H9 (cell line): Measurements from ENCODE around the gene F11R. TPM values are rescaled to one million over a fixed set of nuclear protein-coding genes. Genes with fewer than 3 reads are reported as not detected.

Source experiments
- DNase-seq: peaks from one replicate; pipeline ENCODE4 v3.0.0-alpha.2; 2017
- H2AFZ ChIP-seq: one replicate; pipeline ENCODE4 v1.6.1; 2013; ENCODE audit warnings: mild to moderate bottlenecking, low read length, control low read depth, moderate library complexity
- H2AK5ac ChIP-seq: 2 replicates; pipeline ENCODE4 v1.6.1; 2013; ENCODE audit warnings: low read length, control low read depth, mixed read lengths; ENCODE audit not compliant: insufficient read length
- H2BK120ac ChIP-seq: one replicate; pipeline ENCODE4 v1.6.1; 2013; ENCODE audit warnings: low read depth, mild to moderate bottlenecking, low read length, control low read depth, inconsistent platforms; ENCODE audit not compliant: poor library complexity, severe bottlenecking
- H2BK12ac ChIP-seq: 2 replicates; pipeline ENCODE4 v1.6.1; 2013; ENCODE audit warnings: low read length, control low read depth, mixed read lengths, low read depth; ENCODE audit not compliant: insufficient read length
- H2BK15ac ChIP-seq: 2 replicates; pipeline ENCODE4 v1.6.1; 2013; ENCODE audit warnings: low read depth, low read length, control low read depth
- H2BK20ac ChIP-seq: one replicate; pipeline ENCODE4 v1.6.1; 2013; ENCODE audit warnings: low read depth, mild to moderate bottlenecking, low read length, control low read depth, inconsistent platforms; ENCODE audit not compliant: poor library complexity, severe bottlenecking
- H2BK5ac ChIP-seq: 2 replicates; pipeline ENCODE4 v1.6.1; 2013; ENCODE audit warnings: low read length, control low read depth, mixed read lengths; ENCODE audit not compliant: insufficient read length
- H3K14ac ChIP-seq: 2 replicates; pipeline ENCODE4 v1.6.1; 2013; ENCODE audit warnings: low read length, control low read depth; ENCODE audit not compliant: insufficient read depth
- H3K18ac ChIP-seq: 2 replicates; pipeline ENCODE4 v1.6.1; 2013; ENCODE audit warnings: low read depth, mild to moderate bottlenecking, mixed read lengths, low read length, control low read depth; ENCODE audit not compliant: insufficient read length
- H3K23ac ChIP-seq: 2 replicates; pipeline ENCODE4 v1.6.1; 2013; ENCODE audit warnings: low read length, control low read depth, mixed read lengths, low read depth; ENCODE audit not compliant: insufficient read length
- H3K23me2 ChIP-seq: 2 replicates; pipeline ENCODE4 v1.6.1; 2013; ENCODE audit warnings: low read depth, mild to moderate bottlenecking, mixed read lengths, low read length, control low read depth; ENCODE audit not compliant: insufficient read length, poor library complexity, severe bottlenecking
- H3K27ac ChIP-seq: 2 replicates; pipeline ENCODE4 v1.5.1; 2013; ENCODE audit warnings: low read length, control low read depth, mixed read lengths, low read depth; ENCODE audit not compliant: insufficient read length
- H3K27me3 ChIP-seq: 2 replicates; pipeline ENCODE4 v1.6.1; 2013; ENCODE audit warnings: low read length, control low read depth, inconsistent platforms; ENCODE audit not compliant: insufficient read depth
- H3K4ac ChIP-seq: 2 replicates; pipeline ENCODE4 v1.6.1; 2013; ENCODE audit warnings: low read depth, mild to moderate bottlenecking, control low read depth, inconsistent platforms, low read length, moderate library complexity
- H3K4me1 ChIP-seq: 2 replicates; pipeline ENCODE4 v1.6.1; 2013; ENCODE audit warnings: low read length, control low read depth, inconsistent platforms; ENCODE audit not compliant: insufficient read depth
- H3K4me2 ChIP-seq: 2 replicates; pipeline ENCODE4 v1.6.1; 2013; ENCODE audit warnings: low read length, control low read depth, mixed read lengths; ENCODE audit not compliant: insufficient read length, insufficient read depth
- H3K56ac ChIP-seq: 2 replicates; pipeline ENCODE4 v1.6.1; 2013; ENCODE audit warnings: low read depth, mild to moderate bottlenecking, mixed read lengths, low read length, control low read depth; ENCODE audit not compliant: insufficient read length
- H3K79me1 ChIP-seq: 2 replicates; pipeline ENCODE4 v1.6.1; 2013; ENCODE audit warnings: low read depth, mild to moderate bottlenecking, moderate library complexity, low read length, control low read depth, inconsistent platforms; ENCODE audit not compliant: insufficient read depth, poor library complexity, severe bottlenecking
- H3K79me2 ChIP-seq: 2 replicates; pipeline ENCODE4 v1.6.1; 2013; ENCODE audit warnings: low read length, control low read depth, inconsistent platforms; ENCODE audit not compliant: insufficient read depth
- H3K9ac ChIP-seq: 2 replicates; pipeline ENCODE4 v1.6.1; 2013; ENCODE audit warnings: low read length, control low read depth, mixed read lengths; ENCODE audit not compliant: insufficient read length; ENCODE audit errors: extremely low read depth
- H3K9me3 ChIP-seq: one replicate; pipeline ENCODE4 v1.6.1; 2013; ENCODE audit warnings: low read depth, low read length, inconsistent platforms; ENCODE audit not compliant: control insufficient read depth
- H3T11ph ChIP-seq: one replicate; pipeline ENCODE4 v1.6.1; 2013; ENCODE audit warnings: mild to moderate bottlenecking, low read length, control low read depth, inconsistent platforms
- H4K20me1 ChIP-seq: one replicate; pipeline ENCODE4 v1.6.1; 2013; ENCODE audit not compliant: control insufficient read depth, insufficient read length, insufficient read depth
- H4K5ac ChIP-seq: 2 replicates; pipeline ENCODE4 v1.6.1; 2013; ENCODE audit warnings: low read depth, mild to moderate bottlenecking, mixed read lengths, low read length, control low read depth; ENCODE audit not compliant: insufficient read length
- H4K8ac ChIP-seq: replicated peaks from 2 replicates; pipeline ENCODE4 v1.6.1; 2013; ENCODE audit warnings: low read length, control low read depth, mixed read lengths, low read depth; ENCODE audit not compliant: insufficient read length
- H4K91ac ChIP-seq: 2 replicates; pipeline ENCODE4 v1.6.1; 2013; ENCODE audit warnings: low read depth, mild to moderate bottlenecking, moderate library complexity, mixed read lengths, low read length, control low read depth; ENCODE audit not compliant: insufficient read length
- H3K27ac Mint-ChIP-seq, 3 experiments: 2 replicates in 2 of 3; 3 replicates in 1 of 3; pipeline ENCODE4 v1.8.0; 2020 to 2021; ENCODE audit warnings: mixed read lengths in 3 of 3, mild to moderate bottlenecking in 1 of 3, moderate library complexity in 1 of 3
- H3K27me3 Mint-ChIP-seq: 2 replicates; pipeline ENCODE4 v1.8.0; 2021; ENCODE audit warnings: low read depth, mild to moderate bottlenecking, moderate library complexity, mixed read lengths
- H3K36me3 Mint-ChIP-seq, 3 experiments: 2 replicates in 2 of 3; 3 replicates in 1 of 3; pipeline ENCODE4 v1.8.0; 2020 to 2021; ENCODE audit warnings: low read depth in 3 of 3, mixed read lengths in 3 of 3; ENCODE audit not compliant: insufficient read depth in 1 of 3
- H3K4me1 Mint-ChIP-seq, 2 experiments: 2 replicates each; pipeline ENCODE4 v1.8.0; 2020; ENCODE audit warnings: mixed read lengths in 2 of 2
- H3K4me3 Mint-ChIP-seq, 2 experiments: 2 replicates in 1 of 2; 3 replicates in 1 of 2; pipeline ENCODE4 v1.8.0; 2020 to 2021; ENCODE audit warnings: mild to moderate bottlenecking in 2 of 2, mixed read lengths in 2 of 2, moderate library complexity in 1 of 2
- H3K9me3 Mint-ChIP-seq, 2 experiments: 2 replicates in 1 of 2; 3 replicates in 1 of 2; pipeline ENCODE4 v1.8.0; 2020; ENCODE audit warnings: mild to moderate bottlenecking in 2 of 2, mixed read lengths in 2 of 2, moderate library complexity in 1 of 2
- CTCF ChIP-seq: fragments of 200-600 bp; sonication (generic); conservative IDR thresholded peaks from 3 replicates; pipeline ENCODE4 v1.8.0; 2021; ENCODE audit warnings: antibody characterized with exemption, mild to moderate bottlenecking
- WGBS: extraction: QIAGEN DNeasy Blood & Tissue Kit; methylation state at CpG from one replicate; pipeline ENCODE4 v1.1.7; 2013; ENCODE audit warnings: missing lambda C conversion rate, low lambda C conversion rate, mixed read lengths; ENCODE audit not compliant: insufficient read length; ENCODE audit errors: extremely low coverage; 5-methylcytosine and 5-hydroxymethylcytosine counted together
- total RNA-seq: library from RNA; stranded (reverse); gene quantifications from 2 replicates; pipeline ENCODE4 v1.2.1, GENCODE V29; 2021

Gene F11R
- total RNA-seq, 1 experiment from 2014 or later: 174 TPM

- no peak for DNase-seq
- no peak overlapping the region for H2BK12ac ChIP-seq
- no peaks in the 10 kb centered on the region for H3K23me2 ChIP-seq
- no peak overlapping the region for H4K91ac ChIP-seq
- no peak overlapping the region for H3K27ac ChIP-seq
- H3K4ac ChIP-seq: no peak overlapping the region
- no peak overlapping the region for H2BK120ac ChIP-seq
- no peak overlapping the region for H4K8ac ChIP-seq
- no peaks in the 10 kb centered on the region for H3K36me3 Mint-ChIP-seq
- H3K27me3 ChIP-seq: no peaks in the 10 kb centered on the region
- H3K4me1 Mint-ChIP-seq: peaks cover 29 to 32% of the 10 kb centered on the region in 2 experiments
- no peaks in the 10 kb centered on the region for H4K20me1 ChIP-seq
- H3K14ac ChIP-seq: no peak overlapping the region
- H3K79me1 ChIP-seq: no peaks in the 10 kb centered on the region
- no peak overlapping the region for H3K18ac ChIP-seq
- H2AFZ ChIP-seq: no peak overlapping the region
- no peak overlapping the region for H2BK20ac ChIP-seq
- no peak overlapping the region for H2BK15ac ChIP-seq
- no peak overlapping the region for H3K4me2 ChIP-seq
- H3K79me2 ChIP-seq: no peaks in the 10 kb centered on the region
- no CpG with 5 or more reads among the region's 4 CpGs for WGBS
- no peaks in the 10 kb centered on the region; a peak in 1 of 5 replicates for H3K9me3 Mint-ChIP-seq
- no peak overlapping the region for H3K9ac ChIP-seq
- no peaks in the 10 kb centered on the region for H3K9me3 ChIP-seq
- H3K4me3 Mint-ChIP-seq: no peak overlapping the region
- no peak overlapping the region for H3K56ac ChIP-seq
- TF ChIP-seq CTCF: no peak
- peaks cover 2% of the 10 kb centered on the region for H3K4me1 ChIP-seq
- H3T11ph ChIP-seq: no peak overlapping the region
- no peak overlapping the region for H3K27ac Mint-ChIP-seq
- no peaks in the 10 kb centered on the region for H3K27me3 Mint-ChIP-seq
- no peak overlapping the region for H2BK5ac ChIP-seq
- no peak overlapping the region for H3K23ac ChIP-seq
- H4K5ac ChIP-seq: no peak overlapping the region
- no peak overlapping the region for H2AK5ac ChIP-seq
Measured at GRCh38 chr1:160973491-160973890, 47.5 kb downstream of the F11R start.
